Effector CD8-positive, alpha-beta T cell (primary cell): ENCODE results near the gene KIF26A.

Experiments
- DNase-seq: peaks from one replicate; lab custom pipeline; 2025; lab: John Stamatoyannopoulos, UW

Gene KIF26A

GRCh38 chr14:104130974-104131651 lies 7.3 kb upstream of the KIF26A start:
- DNase-seq, result no peak

- no peak for DNase-seq
These were observed 6.2 kb upstream of the KIF26A start for GRCh38 chr14:104131968-104132732.

GRCh38 chr14:104132981-104133380 lies 5.4 kb upstream of the KIF26A start:
- DNase-seq, result no peak

GRCh38 chr14:104133496-104133895 lies 4.9 kb upstream of the KIF26A start:
- DNase-seq, result no peak

- DNase-seq, result no peak
These were observed 4.1 kb upstream of the KIF26A start for GRCh38 chr14:104134061-104134965.

GRCh38 chr14:104135121-104135903 lies 3.1 kb upstream of the KIF26A start:
- DNase-seq, result no peak

- no peak for DNase-seq
These were observed 2.4 kb upstream of the KIF26A start for GRCh38 chr14:104135904-104136471.

GRCh38 chr14:104136472-104137296 lies 1.7 kb upstream of the KIF26A start:
- DNase-seq, result no peak

- peak; percentile 38 for DNase-seq
These were observed 890 bp upstream of the KIF26A start for GRCh38 chr14:104137297-104138097.

GRCh38 chr14:104138718-104139459 lies 502 bp downstream of the KIF26A start:
- DNase-seq, result no peak

GRCh38 chr14:104139460-104140212 lies 1.2 kb downstream of the KIF26A start:
- DNase-seq, result no peak

GRCh38 chr14:104140213-104140462 lies 1.8 kb downstream of the KIF26A start:
- no peak for DNase-seq

- no peak for DNase-seq
These were observed 2.3 kb downstream of the KIF26A start for GRCh38 chr14:104140463-104141331.

- DNase-seq, result no peak
These were observed 3.3 kb downstream of the KIF26A start for GRCh38 chr14:104141621-104142091.

GRCh38 chr14:104142136-104142945 lies 4.0 kb downstream of the KIF26A start:
- DNase-seq, result no peak

- DNase-seq, result no peak
These were observed 4.6 kb downstream of the KIF26A start for GRCh38 chr14:104142946-104143470.
